Prostate gland (tissue), 2 donors: ENCODE results near the gene SRM. TPM values are rescaled to one million over a fixed set of nuclear protein-coding genes. Genes with fewer than 3 reads are reported as not detected.
"Not testable (repeated sequence)": the region's sequence is repeated elsewhere in the genome, so short reads cannot be mapped to it uniquely, and the experiment has no call there.

ENCODE experiments used
- DNase-seq: peaks from one replicate; pipeline ENCODE4 v3.0.0-alpha.2; 2019; ENCODE audit warnings: low spot score
- H3K27ac ChIP-seq, 2 donors: fragments of 200-600 bp; sonication (generic); 2 replicates each; pipeline ENCODE4 v1.5.1; 2017 to 2019
- H3K27me3 ChIP-seq: fragments of 200-600 bp; sonication (generic); replicated peaks from 2 replicates; pipeline ENCODE4 v1.5.1; 2019; ENCODE audit not compliant: insufficient read depth
- H3K36me3 ChIP-seq, 2 donors: fragments of 200-600 bp; sonication (generic); 1 replicate in 1 of 2; 2 replicates in 1 of 2; pipeline versions ENCODE4 v1.5.1 to v1.8.1; 2017 to 2019
- H3K4me1 ChIP-seq: fragments of 200-600 bp; sonication (generic); replicated peaks from 2 replicates; pipeline ENCODE4 v1.5.1; 2019
- H3K4me3 ChIP-seq, 2 donors: fragments of 200-600 bp; sonication (generic); 2 replicates each; pipeline ENCODE4 v1.5.1; 2017 to 2019
- H3K9me3 ChIP-seq: fragments of 200-600 bp; sonication (generic); 2 replicates; pipeline ENCODE4 v1.5.1; 2017
- CTCF ChIP-seq, 4 experiments: fragments of 200-600 bp in 2 of 4; fragments of 450-650 bp in 2 of 4; sonication (generic) in 2 of 4; IDR thresholded peaks; 1 replicate in 3 of 4; 2 replicates in 1 of 4; pipeline ENCODE4 v1.5.1; 2016 to 2019; ENCODE audit warnings: antibody characterized with exemption in 4 of 4, mild to moderate bottlenecking in 2 of 4, moderate library complexity in 2 of 4
- POLR2A ChIP-seq: fragments of 450-650 bp; IDR thresholded peaks from one replicate; pipeline ENCODE4 v1.6.1; 2016; ENCODE audit warnings: antibody characterized with exemption, mild to moderate bottlenecking
- POLR2AphosphoS5 ChIP-seq: sonication (generic); formaldehyde crosslinking; IDR thresholded peaks from one replicate; pipeline ENCODE4 v1.6.1; 2017; ENCODE audit warnings: antibody characterized with exemption
- WGBS: methylation state at CpG from one replicate; pipeline ENCODE4 v1.1.5; 2018; 5-methylcytosine and 5-hydroxymethylcytosine counted together
- intact Hi-C: fragments of 100-400 bp; cut with DNase I; formaldehyde crosslinking; loops from one replicate; pipeline ENCODE4 v1.14.2; 2022
- total RNA-seq, 2 donors: library from RNA; depleted of rRNA; stranded (reverse); fragments of >200 nt; gene quantifications; one replicate each; pipeline ENCODE4 v1.1.0, GENCODE V29; 2016

SRM gene
- total RNA-seq, 2 donors from 2014 or later: 39.3 to 89.2 TPM

DNA sequence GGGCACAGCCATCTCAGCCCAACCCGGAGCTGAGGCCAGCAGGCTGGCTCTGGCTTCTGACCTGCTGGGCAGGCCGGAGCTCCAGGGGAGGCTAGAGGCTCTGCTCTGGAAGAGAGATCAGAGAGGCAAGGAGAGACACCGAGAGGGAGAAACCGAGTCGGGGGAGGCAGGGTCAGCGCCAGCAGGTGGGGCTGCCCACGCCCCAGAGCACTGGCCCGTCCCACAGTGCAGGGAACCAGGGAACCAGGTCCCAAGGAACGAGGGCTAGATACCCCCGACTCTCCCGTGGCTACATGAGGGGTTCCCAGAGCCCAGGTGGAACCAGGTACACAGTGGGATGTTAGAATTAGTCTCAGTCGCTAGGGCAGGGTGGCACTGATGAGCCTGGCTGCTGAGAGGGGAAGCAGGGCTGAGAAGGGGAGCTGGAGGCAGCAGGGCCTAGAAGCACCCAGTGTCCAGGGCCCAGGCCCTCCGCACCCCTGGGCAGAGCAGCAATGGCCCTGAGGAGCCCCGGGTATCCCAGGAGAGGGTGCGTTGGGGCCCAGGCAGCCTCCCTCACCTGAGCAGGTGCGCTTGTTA is 14.9 kb downstream of the SRM start:
- Histone ChIP-seq H3K36me3 (no peaks in the 10 kb centered on the region), H3K4me1 (no peaks in the 10 kb centered on the region), H3K9me3 (no peaks in the 10 kb centered on the region), H3K27ac (no peak overlapping the region), H3K4me3 (no peak overlapping the region), H3K27me3 (no peaks in the 10 kb centered on the region)
- 87% methylated on average over 16 of the region's 16 CpGs for WGBS
- no peak for DNase-seq
- intact Hi-C loops: no loop called here
- TF ChIP-seq POLR2AphosphoS5: no peak
- TF ChIP-seq POLR2A: no peak
- no peak for TF ChIP-seq CTCF (IDR thresholded peaks at IDR 0.05)

GRCh38 chr1:11044086-11044848 is 15.6 kb downstream of the SRM start:
- Histone ChIP-seq H3K9me3 (no peaks in the 10 kb centered on the region), H3K4me3 (no peak overlapping the region), H3K4me1 (no peaks in the 10 kb centered on the region), H3K27ac (no peak overlapping the region), H3K36me3 (no peaks in the 10 kb centered on the region), H3K27me3 (no peaks in the 10 kb centered on the region)
- no peak for DNase-seq
- intact Hi-C loops: no loop called here
- TF ChIP-seq POLR2A (no peak), CTCF (IDR thresholded peaks at IDR 0.05) (no peak), POLR2AphosphoS5 (no peak)
- WGBS: 77% methylated on average over 12 of the region's 16 CpGs

DNA sequence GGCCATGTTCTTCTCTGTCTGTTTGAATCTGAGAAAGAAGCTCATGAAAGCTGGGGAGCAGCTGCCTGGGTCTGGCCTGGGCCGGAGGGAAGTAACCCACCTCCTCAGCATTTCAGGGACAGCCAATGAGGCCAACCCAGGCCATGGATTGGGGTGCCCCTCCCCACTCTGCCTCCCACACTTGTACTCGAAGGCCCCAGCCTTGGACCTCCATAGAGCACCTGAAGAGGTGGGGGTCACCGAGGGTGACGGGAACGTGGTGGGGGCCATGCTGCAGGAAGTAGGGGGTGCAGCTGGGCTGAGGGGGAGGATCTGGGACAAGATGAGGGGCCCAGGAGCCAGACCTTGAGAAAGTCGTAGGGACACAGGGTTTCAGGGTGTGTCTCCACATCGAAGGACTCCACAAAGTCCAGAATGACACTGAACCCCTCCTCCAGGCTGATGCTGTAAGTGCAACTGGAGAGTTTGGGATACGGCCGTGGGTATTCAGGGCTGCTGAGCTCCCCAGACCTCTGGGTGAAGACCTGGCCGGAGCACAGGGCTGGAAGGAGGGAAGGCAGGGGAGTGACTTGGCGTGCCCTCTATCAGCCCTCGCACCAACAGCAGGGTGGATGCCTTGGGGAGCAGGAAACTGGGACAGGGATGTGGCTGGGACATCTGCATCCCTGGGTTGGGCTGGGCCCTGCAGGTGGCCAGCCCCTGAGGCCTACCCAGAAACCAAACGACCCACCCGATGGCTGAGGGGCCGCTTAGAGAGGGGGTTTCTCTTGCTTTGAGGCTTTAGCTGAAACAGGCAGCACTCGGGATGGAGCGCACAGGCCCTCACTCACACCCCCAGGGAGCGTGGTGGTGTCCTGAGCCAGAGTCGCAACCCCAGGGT is 16.6 kb downstream of the SRM start:
- intact Hi-C loops: no loop called here
- TF ChIP-seq CTCF (IDR thresholded peaks at IDR 0.05) (no peak), POLR2A (no peak), POLR2AphosphoS5 (no peak)
- no peak for DNase-seq
- Histone ChIP-seq H3K4me3 (no peak overlapping the region), H3K27me3 (no peaks in the 10 kb centered on the region), H3K9me3 (no peaks in the 10 kb centered on the region), H3K36me3 (no peaks in the 10 kb centered on the region), H3K27ac (no peak overlapping the region), H3K4me1 (no peaks in the 10 kb centered on the region)
- 79% methylated on average over 19 of the region's 19 CpGs for WGBS

DNA sequence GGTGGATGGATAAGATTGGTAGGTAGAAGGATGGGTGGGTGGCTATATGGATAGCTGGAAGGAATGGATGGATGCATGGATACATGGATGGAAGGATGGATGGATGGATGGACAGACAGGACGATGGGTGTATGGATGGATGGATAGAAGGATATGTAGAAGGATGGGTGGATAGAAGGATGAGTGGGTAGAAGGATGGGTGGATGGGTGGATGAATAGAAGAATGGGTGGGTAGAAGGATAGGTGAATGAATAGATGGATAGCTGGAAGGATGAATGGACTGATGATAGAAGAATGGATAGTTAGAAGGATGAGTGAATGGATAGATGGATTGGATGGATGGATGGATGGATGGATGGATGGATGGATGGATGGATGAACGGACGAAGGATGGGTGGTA is 17.8 kb downstream of the SRM start:
- no peaks in the 10 kb centered on the region for H3K4me1 ChIP-seq
- no peak overlapping the region for H3K27ac ChIP-seq
- no peak overlapping the region for H3K4me3 ChIP-seq
- 82% methylated on average over 3 of the region's 3 CpGs for WGBS
- DNase-seq: no peak
- TF ChIP-seq POLR2AphosphoS5: no peak
- H3K9me3 ChIP-seq: no peaks in the 10 kb centered on the region
- H3K27me3 ChIP-seq: no peaks in the 10 kb centered on the region
- no peaks in the 10 kb centered on the region for H3K36me3 ChIP-seq
- intact Hi-C loops: no loop called here

DNA sequence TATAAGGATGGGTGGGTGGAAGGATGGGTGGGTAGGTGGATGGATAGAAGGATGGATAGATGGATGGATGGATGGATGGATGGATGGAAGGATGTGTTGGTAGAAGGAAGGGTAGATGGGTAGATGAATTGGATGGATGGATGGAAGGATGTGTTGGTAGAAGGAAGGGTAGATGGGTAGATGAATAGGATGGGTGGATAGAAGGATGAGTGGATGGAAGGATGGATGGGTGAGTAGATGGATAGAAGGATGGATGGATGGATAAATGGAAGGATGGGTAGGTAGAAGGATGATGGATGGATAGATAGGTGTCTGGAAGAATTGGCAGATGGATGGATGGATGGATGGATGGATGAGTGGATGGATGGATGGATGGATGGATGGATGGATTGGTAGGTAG is 18.8 kb downstream of the SRM start:
- Histone ChIP-seq H3K27ac (no peak overlapping the region), H3K27me3 (no peaks in the 10 kb centered on the region), H3K9me3 (no peaks in the 10 kb centered on the region), H3K36me3 (no peaks in the 10 kb centered on the region), H3K4me1 (no peaks in the 10 kb centered on the region), H3K4me3 (no peak overlapping the region)
- DNase-seq: no peak
- intact Hi-C loops: no loop called here
- TF ChIP-seq POLR2AphosphoS5 (no peak), POLR2A (no peak), CTCF (IDR thresholded peaks at IDR 0.05) (no peak)

- H3K27me3 ChIP-seq, H3K4me3 ChIP-seq, H3K4me1 ChIP-seq, H3K27ac ChIP-seq, H3K36me3 ChIP-seq, intact Hi-C loops, H3K9me3 ChIP-seq, DNase-seq: not testable (repeated sequence)
- 92% methylated on average over 7 of the region's 7 CpGs for WGBS
Measured at GRCh38 chr1:11040105-11040429, 19.8 kb downstream of the SRM start.
